Activated naive CD4-positive, alpha-beta T cell treated with anti-CD3 and anti-CD28 coated beads for 36 hours (primary cell): ENCODE results near the gene RNF151. TPM values are rescaled to one million over a fixed set of nuclear protein-coding genes. Genes with fewer than 3 reads are reported as not detected.
A peak's percentile ranks its signal among the peaks of the same experiment; 100 is the strongest.
"Not testable (repeated sequence)": the region's sequence is repeated elsewhere in the genome, so short reads cannot be mapped to it uniquely, and the experiment has no call there.

Experiments
- CTCF ChIA-PET: fragments of 350-600 bp; sonication (Branson Sonifier 250); formaldehyde crosslinking; loops from one replicate; lab custom pipeline; 2021; ENCODE audit warnings: antibody characterized with exemption; lab: Charles Lee
- DNase-seq: peaks from one replicate; pipeline ENCODE4 v3.0.0-alpha.2; 2020
- H3K27ac Mint-ChIP-seq: one replicate; pipeline ENCODE4 v1.8.0; 2021; ENCODE audit warnings: mild to moderate bottlenecking, mixed read lengths
- H3K27me3 Mint-ChIP-seq: one replicate; pipeline ENCODE4 v1.8.0; 2021; ENCODE audit warnings: low read depth, mixed read lengths
- H3K36me3 Mint-ChIP-seq: one replicate; pipeline ENCODE4 v1.8.0; 2021; ENCODE audit warnings: low read depth, mixed read lengths
- H3K4me1 Mint-ChIP-seq: one replicate; pipeline ENCODE4 v1.8.0; 2021; ENCODE audit warnings: low read depth, mixed read lengths
- H3K4me3 Mint-ChIP-seq: one replicate; pipeline ENCODE4 v1.8.0; 2021; ENCODE audit warnings: mild to moderate bottlenecking, moderate library complexity, mixed read lengths
- H3K9me3 Mint-ChIP-seq: one replicate; pipeline ENCODE4 v1.8.0; 2021; ENCODE audit warnings: mixed read lengths
- intact Hi-C: fragments of 100-400 bp; cut with micrococcal nuclease; formaldehyde crosslinking; loops from one replicate; pipeline ENCODE4 v1.15.1; 2023
- total RNA-seq, 2 experiments: library from RNA; stranded (reverse); gene quantifications; one replicate each; pipeline ENCODE4 v1.2.3, GENCODE V29; 2021

RNF151 gene
- total RNA-seq, 2 experiments from 2014 or later, result not detected

DNA sequence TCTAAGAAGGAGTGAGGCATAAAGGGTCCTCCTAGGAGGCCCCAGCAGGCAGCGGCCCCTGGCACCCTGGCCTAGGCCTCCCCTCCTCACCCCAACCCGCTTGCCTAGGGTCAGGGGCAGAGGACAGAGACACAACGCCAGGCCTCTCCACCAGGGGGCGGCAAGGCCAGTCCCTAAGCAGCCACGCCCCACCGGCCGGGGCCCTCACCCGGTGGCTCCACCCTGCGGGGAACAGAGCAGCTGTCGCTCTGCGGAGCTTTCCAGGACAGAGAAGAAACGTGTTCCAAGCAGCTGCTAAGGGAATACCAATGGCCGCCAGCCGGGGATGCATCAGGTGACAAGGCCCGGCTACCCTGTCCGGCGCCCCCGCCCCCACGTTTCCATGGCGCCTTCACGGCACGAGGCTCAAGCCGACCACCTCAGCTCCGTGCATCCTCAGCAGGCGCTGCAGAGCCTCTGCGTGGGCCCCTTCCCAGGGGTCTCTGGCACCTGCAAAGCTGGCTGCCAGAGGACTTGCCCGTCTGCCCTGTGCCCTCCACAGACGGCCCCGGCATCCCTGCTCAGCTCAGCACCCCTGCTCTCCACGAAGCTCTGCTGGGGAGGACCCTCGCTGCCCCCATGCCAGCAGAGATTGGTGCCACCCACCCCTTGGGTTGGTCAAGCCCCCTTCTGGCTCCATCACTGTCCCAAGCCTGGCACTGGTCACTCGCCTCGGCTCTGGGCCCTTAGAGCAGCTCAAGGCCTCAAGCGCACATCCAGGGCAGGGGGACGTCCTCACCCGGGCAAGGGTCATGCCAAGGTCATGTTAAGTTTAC lies 37.4 kb downstream of the RNF151 start:
- peak; percentile 90 for DNase-seq
- Mint-ChIP-seq H3K27ac (no peak overlapping the region), H3K36me3 (peaks cover 35% of the 10 kb centered on the region)

GRCh38 chr16:2004795-2005517 lies 38.3 kb downstream of the RNF151 start:
- Mint-ChIP-seq H3K27ac (no peak overlapping the region), H3K9me3 (no peaks in the 10 kb centered on the region), H3K27me3 (no peaks in the 10 kb centered on the region), H3K36me3 (peaks cover 35% of the 10 kb centered on the region), H3K4me1 (peaks cover 37% of the 10 kb centered on the region), H3K4me3 (no peak overlapping the region)
- CTCF ChIA-PET, result interaction anchor here (0.6 to 2.2 kb wide), 6 partner anchors 7 to 135 kb away, joined by 3 to 36 read pairs (median 5); no protein-coding TSS in a partner anchor
- intact Hi-C loops, result loop anchor here (5.0 kb wide), 1 partner anchor 148 kb away; no protein-coding TSS in a partner anchor
- no peak for DNase-seq

More for the DNA sequence above, 37.4 kb downstream of the RNF151 start:
- peaks cover 37% of the 10 kb centered on the region for H3K4me1 Mint-ChIP-seq
- H3K4me3 Mint-ChIP-seq, result no peak overlapping the region
- intact Hi-C loops, result no loop called here
- CTCF ChIA-PET, result interaction anchor here (0.6 to 2.2 kb wide), 15 partner anchors 8 to 425 kb away, joined by 3 to 36 read pairs (median 4); partner anchors contain the start of genes GFER, MSRB1, NTHL1 and TSC2
- no peaks in the 10 kb centered on the region for H3K27me3 Mint-ChIP-seq
- H3K9me3 Mint-ChIP-seq, result no peaks in the 10 kb centered on the region

DNA sequence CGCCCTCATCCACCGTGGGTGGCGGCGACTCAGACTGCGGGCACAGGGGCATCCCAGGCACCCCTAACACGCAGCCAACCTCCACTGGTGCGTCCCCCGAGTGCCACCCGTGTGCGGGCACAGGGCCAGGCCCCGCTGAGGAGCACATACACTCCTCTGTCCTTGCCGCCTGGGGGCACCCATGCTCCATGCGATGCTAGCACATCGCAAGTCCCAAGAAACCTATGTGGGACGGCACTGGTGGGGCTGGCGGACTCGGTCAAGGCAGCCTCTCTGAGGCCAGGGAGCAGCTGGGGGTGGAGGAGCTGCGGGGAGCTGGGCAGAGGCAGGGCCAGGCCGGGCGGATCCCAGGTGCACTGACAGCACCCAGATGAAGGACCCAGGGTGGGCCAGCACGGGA lies 39.0 kb downstream of the RNF151 start:
- H3K4me3 Mint-ChIP-seq, result no peak overlapping the region
- no peak overlapping the region for H3K27ac Mint-ChIP-seq
- CTCF ChIA-PET, result no interaction called here
- no peaks in the 10 kb centered on the region for H3K9me3 Mint-ChIP-seq
- H3K4me1 Mint-ChIP-seq, result peaks cover 42% of the 10 kb centered on the region
- H3K36me3 Mint-ChIP-seq, result peaks cover 39% of the 10 kb centered on the region
- no peaks in the 10 kb centered on the region for H3K27me3 Mint-ChIP-seq
- intact Hi-C loops, result loop anchor here (5.0 kb wide), 1 partner anchor 148 kb away; no protein-coding TSS in a partner anchor
- DNase-seq, result no peak

- intact Hi-C loops, result loop anchor here (5.0 kb wide), 1 partner anchor 149 kb away; no protein-coding TSS in a partner anchor
- no peaks in the 10 kb centered on the region for H3K27me3 Mint-ChIP-seq
- peaks cover 36% of the 10 kb centered on the region for H3K36me3 Mint-ChIP-seq
- no peaks in the 10 kb centered on the region for H3K9me3 Mint-ChIP-seq
- H3K4me1 Mint-ChIP-seq, result peaks cover 42% of the 10 kb centered on the region
- CTCF ChIA-PET, result no interaction called here
- DNase-seq, result no peak
- H3K4me3 Mint-ChIP-seq, result no peak overlapping the region
- H3K27ac Mint-ChIP-seq, result peak overlapping the region; percentile 46
Observed at GRCh38 chr16:2006317-2006716, 39.7 kb downstream of the RNF151 start.

- H3K4me1 Mint-ChIP-seq, result peaks cover 42% of the 10 kb centered on the region
- CTCF ChIA-PET, result interaction anchor here (0.6 to 1.3 kb wide), 4 partner anchors 9 to 141 kb away, joined by 3 to 4 read pairs (median 3); no protein-coding TSS in a partner anchor
- intact Hi-C loops, result loop anchor here (5.0 kb wide), 1 partner anchor 150 kb away; no protein-coding TSS in a partner anchor
- peak overlapping the region; percentile 82 for H3K4me3 Mint-ChIP-seq
- DNase-seq, result no peak
- H3K27ac Mint-ChIP-seq, result peak overlapping the region; percentile 89
- peaks cover 33% of the 10 kb centered on the region for H3K36me3 Mint-ChIP-seq
- H3K9me3 Mint-ChIP-seq, result no peaks in the 10 kb centered on the region
- H3K27me3 Mint-ChIP-seq, result no peaks in the 10 kb centered on the region
Observed at GRCh38 chr16:2007081-2007836, 40.6 kb downstream of the RNF151 start.

GRCh38 chr16:2008009-2008526 lies 41.4 kb downstream of the RNF151 start:
- intact Hi-C loops, result loop anchor here (2.0 to 5.0 kb wide), 2 partner anchors 43 to 151 kb away; partner anchors contain the start of gene RPS2
- Mint-ChIP-seq H3K4me1 (peaks cover 42% of the 10 kb centered on the region), H3K9me3 (no peaks in the 10 kb centered on the region), H3K27ac (peak overlapping the region; percentile 89), H3K36me3 (peaks cover 30% of the 10 kb centered on the region), H3K4me3 (peak overlapping the region; percentile 82), H3K27me3 (no peaks in the 10 kb centered on the region)
- DNase-seq, result peak; percentile 62
- CTCF ChIA-PET, result interaction anchor here (0.9 to 1.3 kb wide), 4 partner anchors 9 to 20 kb away, joined by 3 to 4 read pairs (median 3); no protein-coding TSS in a partner anchor

- DNase-seq, result peak; percentile 77
- intact Hi-C loops, result loop anchor here (1.0 to 5.0 kb wide), 3 partner anchors 16 to 151 kb away; partner anchors contain the start of gene RPS2
- H3K27me3 Mint-ChIP-seq, result no peaks in the 10 kb centered on the region
- peak overlapping the region; percentile 89 for H3K27ac Mint-ChIP-seq
- H3K4me3 Mint-ChIP-seq, result peak overlapping the region; percentile 82
- no peaks in the 10 kb centered on the region for H3K9me3 Mint-ChIP-seq
- H3K36me3 Mint-ChIP-seq, result peaks cover 30% of the 10 kb centered on the region
- CTCF ChIA-PET, result interaction anchor here (0.6 to 1.3 kb wide), 4 partner anchors 10 to 19 kb away, joined by 3 read pairs; no protein-coding TSS in a partner anchor
- peaks cover 42% of the 10 kb centered on the region for H3K4me1 Mint-ChIP-seq
Observed at GRCh38 chr16:2008631-2009163, 42.0 kb downstream of the RNF151 start.

- Mint-ChIP-seq H3K36me3 (peaks cover 30% of the 10 kb centered on the region), H3K27ac (peak overlapping the region; percentile 89), H3K9me3 (no peaks in the 10 kb centered on the region), H3K4me1 (peaks cover 42% of the 10 kb centered on the region), H3K27me3 (no peaks in the 10 kb centered on the region), H3K4me3 (peak overlapping the region; percentile 82)
- intact Hi-C loops, result loop anchor here (1.0 to 5.0 kb wide), 3 partner anchors 17 to 152 kb away; partner anchors contain the start of gene RPS2
- CTCF ChIA-PET, result interaction anchor here (0.6 to 1.0 kb wide), 2 partner anchors 12 to 19 kb away, joined by 3 read pairs; no protein-coding TSS in a partner anchor
- no peak for DNase-seq
Observed at GRCh38 chr16:2009164-2009711, 42.6 kb downstream of the RNF151 start.

- peak within 1 kb of the TSS; percentile 89 for H3K27ac Mint-ChIP-seq
- peak; percentile 77 for DNase-seq
- CTCF ChIA-PET, result no interaction called here
- no peaks in the 10 kb centered on the region for H3K27me3 Mint-ChIP-seq
- H3K9me3 Mint-ChIP-seq, result no peaks in the 10 kb centered on the region
- H3K4me1 Mint-ChIP-seq, result peaks cover 39% of the 10 kb centered on the region
- peaks cover 30% of the 10 kb centered on the region for H3K36me3 Mint-ChIP-seq
- peak within 1 kb of the TSS; percentile 88 for H3K4me3 Mint-ChIP-seq
- intact Hi-C loops, result loop anchor here (1.0 to 5.0 kb wide), 3 partner anchors 18 to 153 kb away; partner anchors contain the start of gene RPS2
Observed at GRCh38 chr16:2009791-2010510, 43.3 kb downstream of the RNF151 start, which contains the start of gene ZNF598. TSS of gene ZNF598 (minus strand) at chr16:2009821.

DNA sequence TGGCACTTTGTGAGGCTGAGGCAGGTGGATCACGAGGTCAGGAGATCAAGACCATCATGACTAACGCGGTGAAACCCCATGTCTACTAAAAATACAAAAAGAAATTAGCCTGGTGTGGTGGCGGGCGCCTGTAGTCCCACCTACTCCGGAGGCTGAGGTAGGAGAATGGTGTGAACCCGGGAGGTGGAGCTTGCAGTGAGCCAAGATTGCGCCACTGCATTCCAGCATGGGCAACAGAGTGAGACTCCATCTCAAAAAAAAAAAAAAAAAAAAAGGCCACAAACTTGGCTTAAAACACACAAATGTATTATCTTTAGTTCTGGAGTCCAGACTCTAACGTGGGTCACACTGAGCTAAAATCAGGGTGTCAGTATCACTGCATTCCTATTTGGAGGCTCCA lies 45.1 kb downstream of the RNF151 start:
- H3K36me3 Mint-ChIP-seq, result peaks cover 25% of the 10 kb centered on the region
- peak overlapping the region; percentile 24 for H3K4me3 Mint-ChIP-seq
- peaks cover 23% of the 10 kb centered on the region for H3K4me1 Mint-ChIP-seq
- intact Hi-C loops, H3K27ac Mint-ChIP-seq, H3K27me3 Mint-ChIP-seq, DNase-seq, H3K9me3 Mint-ChIP-seq: not testable (repeated sequence)
- CTCF ChIA-PET, result interaction anchor here (0.7 to 2.1 kb wide), 5 partner anchors 8 to 29 kb away, joined by 3 to 8 read pairs (median 4); no protein-coding TSS in a partner anchor
